H9 (cell line): ENCODE measurements around the gene GUCY2F. TPM values are rescaled to one million over a fixed set of nuclear protein-coding genes. Genes with fewer than 3 reads are reported as not detected.

Source experiments
- DNase-seq: peaks from one replicate; pipeline ENCODE4 v3.0.0-alpha.2; 2017
- H2AFZ ChIP-seq: one replicate; pipeline ENCODE4 v1.6.1; 2013; ENCODE audit warnings: mild to moderate bottlenecking, low read length, control low read depth, moderate library complexity
- H2AK5ac ChIP-seq: 2 replicates; pipeline ENCODE4 v1.6.1; 2013; ENCODE audit warnings: low read length, control low read depth, mixed read lengths; ENCODE audit not compliant: insufficient read length
- H2BK120ac ChIP-seq: one replicate; pipeline ENCODE4 v1.6.1; 2013; ENCODE audit warnings: low read depth, mild to moderate bottlenecking, low read length, control low read depth, inconsistent platforms; ENCODE audit not compliant: poor library complexity, severe bottlenecking
- H2BK12ac ChIP-seq: 2 replicates; pipeline ENCODE4 v1.6.1; 2013; ENCODE audit warnings: low read length, control low read depth, mixed read lengths, low read depth; ENCODE audit not compliant: insufficient read length
- H2BK15ac ChIP-seq: 2 replicates; pipeline ENCODE4 v1.6.1; 2013; ENCODE audit warnings: low read depth, low read length, control low read depth
- H2BK20ac ChIP-seq: one replicate; pipeline ENCODE4 v1.6.1; 2013; ENCODE audit warnings: low read depth, mild to moderate bottlenecking, low read length, control low read depth, inconsistent platforms; ENCODE audit not compliant: poor library complexity, severe bottlenecking
- H2BK5ac ChIP-seq: 2 replicates; pipeline ENCODE4 v1.6.1; 2013; ENCODE audit warnings: low read length, control low read depth, mixed read lengths; ENCODE audit not compliant: insufficient read length
- H3K14ac ChIP-seq: 2 replicates; pipeline ENCODE4 v1.6.1; 2013; ENCODE audit warnings: low read length, control low read depth; ENCODE audit not compliant: insufficient read depth
- H3K18ac ChIP-seq: 2 replicates; pipeline ENCODE4 v1.6.1; 2013; ENCODE audit warnings: low read depth, mild to moderate bottlenecking, mixed read lengths, low read length, control low read depth; ENCODE audit not compliant: insufficient read length
- H3K23ac ChIP-seq: 2 replicates; pipeline ENCODE4 v1.6.1; 2013; ENCODE audit warnings: low read length, control low read depth, mixed read lengths, low read depth; ENCODE audit not compliant: insufficient read length
- H3K23me2 ChIP-seq: 2 replicates; pipeline ENCODE4 v1.6.1; 2013; ENCODE audit warnings: low read depth, mild to moderate bottlenecking, mixed read lengths, low read length, control low read depth; ENCODE audit not compliant: insufficient read length, poor library complexity, severe bottlenecking
- H3K27ac ChIP-seq: 2 replicates; pipeline ENCODE4 v1.5.1; 2013; ENCODE audit warnings: low read length, control low read depth, mixed read lengths, low read depth; ENCODE audit not compliant: insufficient read length
- H3K27me3 ChIP-seq: 2 replicates; pipeline ENCODE4 v1.6.1; 2013; ENCODE audit warnings: low read length, control low read depth, inconsistent platforms; ENCODE audit not compliant: insufficient read depth
- H3K4ac ChIP-seq: 2 replicates; pipeline ENCODE4 v1.6.1; 2013; ENCODE audit warnings: low read depth, mild to moderate bottlenecking, control low read depth, inconsistent platforms, low read length, moderate library complexity
- H3K4me1 ChIP-seq: 2 replicates; pipeline ENCODE4 v1.6.1; 2013; ENCODE audit warnings: low read length, control low read depth, inconsistent platforms; ENCODE audit not compliant: insufficient read depth
- H3K4me2 ChIP-seq: 2 replicates; pipeline ENCODE4 v1.6.1; 2013; ENCODE audit warnings: low read length, control low read depth, mixed read lengths; ENCODE audit not compliant: insufficient read length, insufficient read depth
- H3K56ac ChIP-seq: 2 replicates; pipeline ENCODE4 v1.6.1; 2013; ENCODE audit warnings: low read depth, mild to moderate bottlenecking, mixed read lengths, low read length, control low read depth; ENCODE audit not compliant: insufficient read length
- H3K79me1 ChIP-seq: 2 replicates; pipeline ENCODE4 v1.6.1; 2013; ENCODE audit warnings: low read depth, mild to moderate bottlenecking, moderate library complexity, low read length, control low read depth, inconsistent platforms; ENCODE audit not compliant: insufficient read depth, poor library complexity, severe bottlenecking
- H3K79me2 ChIP-seq: 2 replicates; pipeline ENCODE4 v1.6.1; 2013; ENCODE audit warnings: low read length, control low read depth, inconsistent platforms; ENCODE audit not compliant: insufficient read depth
- H3K9ac ChIP-seq: 2 replicates; pipeline ENCODE4 v1.6.1; 2013; ENCODE audit warnings: low read length, control low read depth, mixed read lengths; ENCODE audit not compliant: insufficient read length; ENCODE audit errors: extremely low read depth
- H3K9me3 ChIP-seq: one replicate; pipeline ENCODE4 v1.6.1; 2013; ENCODE audit warnings: low read depth, low read length, inconsistent platforms; ENCODE audit not compliant: control insufficient read depth
- H3T11ph ChIP-seq: one replicate; pipeline ENCODE4 v1.6.1; 2013; ENCODE audit warnings: mild to moderate bottlenecking, low read length, control low read depth, inconsistent platforms
- H4K20me1 ChIP-seq: one replicate; pipeline ENCODE4 v1.6.1; 2013; ENCODE audit not compliant: control insufficient read depth, insufficient read length, insufficient read depth
- H4K5ac ChIP-seq: 2 replicates; pipeline ENCODE4 v1.6.1; 2013; ENCODE audit warnings: low read depth, mild to moderate bottlenecking, mixed read lengths, low read length, control low read depth; ENCODE audit not compliant: insufficient read length
- H4K8ac ChIP-seq: replicated peaks from 2 replicates; pipeline ENCODE4 v1.6.1; 2013; ENCODE audit warnings: low read length, control low read depth, mixed read lengths, low read depth; ENCODE audit not compliant: insufficient read length
- H4K91ac ChIP-seq: 2 replicates; pipeline ENCODE4 v1.6.1; 2013; ENCODE audit warnings: low read depth, mild to moderate bottlenecking, moderate library complexity, mixed read lengths, low read length, control low read depth; ENCODE audit not compliant: insufficient read length
- H3K27ac Mint-ChIP-seq, 3 experiments: 2 replicates in 2 of 3; 3 replicates in 1 of 3; pipeline ENCODE4 v1.8.0; 2020 to 2021; ENCODE audit warnings: mixed read lengths in 3 of 3, mild to moderate bottlenecking in 1 of 3, moderate library complexity in 1 of 3
- H3K27me3 Mint-ChIP-seq: 2 replicates; pipeline ENCODE4 v1.8.0; 2021; ENCODE audit warnings: low read depth, mild to moderate bottlenecking, moderate library complexity, mixed read lengths
- H3K36me3 Mint-ChIP-seq, 3 experiments: 2 replicates in 2 of 3; 3 replicates in 1 of 3; pipeline ENCODE4 v1.8.0; 2020 to 2021; ENCODE audit warnings: low read depth in 3 of 3, mixed read lengths in 3 of 3; ENCODE audit not compliant: insufficient read depth in 1 of 3
- H3K4me1 Mint-ChIP-seq, 2 experiments: 2 replicates each; pipeline ENCODE4 v1.8.0; 2020; ENCODE audit warnings: mixed read lengths in 2 of 2
- H3K4me3 Mint-ChIP-seq, 2 experiments: 2 replicates in 1 of 2; 3 replicates in 1 of 2; pipeline ENCODE4 v1.8.0; 2020 to 2021; ENCODE audit warnings: mild to moderate bottlenecking in 2 of 2, mixed read lengths in 2 of 2, moderate library complexity in 1 of 2
- H3K9me3 Mint-ChIP-seq, 2 experiments: 2 replicates in 1 of 2; 3 replicates in 1 of 2; pipeline ENCODE4 v1.8.0; 2020; ENCODE audit warnings: mild to moderate bottlenecking in 2 of 2, mixed read lengths in 2 of 2, moderate library complexity in 1 of 2
- WGBS: extraction: QIAGEN DNeasy Blood & Tissue Kit; methylation state at CpG from one replicate; pipeline ENCODE4 v1.1.7; 2013; ENCODE audit warnings: missing lambda C conversion rate, low lambda C conversion rate, mixed read lengths; ENCODE audit not compliant: insufficient read length; ENCODE audit errors: extremely low coverage; 5-methylcytosine and 5-hydroxymethylcytosine counted together
- total RNA-seq: library from RNA; stranded (reverse); gene quantifications from 2 replicates; pipeline ENCODE4 v1.2.1, GENCODE V29; 2021
- TF ChIP-seq, protein P1 (sequence below): fragments of 200-600 bp; sonication (generic); conservative IDR thresholded peaks from 3 replicates; pipeline ENCODE4 v1.8.0; 2021; ENCODE audit warnings: antibody characterized with exemption, mild to moderate bottlenecking

GUCY2F gene
- total RNA-seq, 1 experiment from 2014 or later = 0.11 TPM

- Histone ChIP-seq H3K79me2 (no peaks in the 10 kb centered on the region), H4K20me1 (no peaks in the 10 kb centered on the region), H4K91ac (no peak overlapping the region), H3K56ac (no peak overlapping the region), H4K5ac (no peak overlapping the region), H2AFZ (no peak overlapping the region), H3K4me1 (no peaks in the 10 kb centered on the region), H3K9ac (no peak overlapping the region), H3K27ac (no peak overlapping the region), H3T11ph (no peak overlapping the region), H4K8ac (no peak overlapping the region), H2BK12ac (no peak overlapping the region), H3K18ac (no peak overlapping the region), H3K4ac (no peak overlapping the region), H3K4me2 (no peak overlapping the region), H3K23me2 (no peaks in the 10 kb centered on the region), H2BK15ac (no peak overlapping the region), H3K23ac (no peak overlapping the region), H3K79me1 (no peaks in the 10 kb centered on the region), H3K27me3 (no peaks in the 10 kb centered on the region), H2BK20ac (no peak overlapping the region), H2BK120ac (no peak overlapping the region), H2AK5ac (no peak overlapping the region), H3K14ac (no peak overlapping the region), H3K9me3 (no peaks in the 10 kb centered on the region), H2BK5ac (no peak overlapping the region)
- no peaks in the 10 kb centered on the region for H3K36me3 Mint-ChIP-seq
- no peak overlapping the region for H3K4me3 Mint-ChIP-seq
- peaks cover 9 to 11% of the 10 kb centered on the region in 2 experiments for H3K4me1 Mint-ChIP-seq
- H3K27ac Mint-ChIP-seq = peak overlapping the region in 1 of 3 experiments; percentile 61; a peak in 2 of 7 replicates
- no peaks in the 10 kb centered on the region for H3K9me3 Mint-ChIP-seq
- no CpG with 5 or more reads among the region's 1 CpG for WGBS
- DNase-seq = no peak
- no peaks in the 10 kb centered on the region for H3K27me3 Mint-ChIP-seq
- TF ChIP-seq, protein P1, sequence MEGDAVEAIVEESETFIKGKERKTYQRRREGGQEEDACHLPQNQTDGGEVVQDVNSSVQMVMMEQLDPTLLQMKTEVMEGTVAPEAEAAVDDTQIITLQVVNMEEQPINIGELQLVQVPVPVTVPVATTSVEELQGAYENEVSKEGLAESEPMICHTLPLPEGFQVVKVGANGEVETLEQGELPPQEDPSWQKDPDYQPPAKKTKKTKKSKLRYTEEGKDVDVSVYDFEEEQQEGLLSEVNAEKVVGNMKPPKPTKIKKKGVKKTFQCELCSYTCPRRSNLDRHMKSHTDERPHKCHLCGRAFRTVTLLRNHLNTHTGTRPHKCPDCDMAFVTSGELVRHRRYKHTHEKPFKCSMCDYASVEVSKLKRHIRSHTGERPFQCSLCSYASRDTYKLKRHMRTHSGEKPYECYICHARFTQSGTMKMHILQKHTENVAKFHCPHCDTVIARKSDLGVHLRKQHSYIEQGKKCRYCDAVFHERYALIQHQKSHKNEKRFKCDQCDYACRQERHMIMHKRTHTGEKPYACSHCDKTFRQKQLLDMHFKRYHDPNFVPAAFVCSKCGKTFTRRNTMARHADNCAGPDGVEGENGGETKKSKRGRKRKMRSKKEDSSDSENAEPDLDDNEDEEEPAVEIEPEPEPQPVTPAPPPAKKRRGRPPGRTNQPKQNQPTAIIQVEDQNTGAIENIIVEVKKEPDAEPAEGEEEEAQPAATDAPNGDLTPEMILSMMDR = no peak
Observed at GRCh38 chrX:109389917-109390316, 92.0 kb downstream of the GUCY2F start.
